Smooth muscle cell of the pulmonary artery (primary cell): ENCODE results near the gene LRRC70. TPM values are rescaled to one million over a fixed set of nuclear protein-coding genes. Genes with fewer than 3 reads are reported as not detected.

Experiments
- total RNA-seq: library from RNA; depleted of rRNA; stranded (reverse); fragments of >200 nt; gene quantifications from 2 replicates; pipeline ENCODE4 v1.2.3, GENCODE V29; 2014

LRRC70 gene
- 0.89 and 1.0 TPM in 2 replicates for total RNA-seq

GRCh38 chr5:62578540-62578939 is at the start of gene LRRC70:
LRRC70 (plus strand) TSS chr5:62578819; CDS start chr5:62579439, 620 bp downstream.

Other genes starting within 250 kb of the LRRC70 start
- gene DIMT1, start 174.9 kb upstream of the LRRC70 start, total RNA-seq = 23.5 and 25.9 TPM in 2 replicates
- gene IPO11, start 166.1 kb upstream of the LRRC70 start, total RNA-seq = 32.0 and 32.4 TPM in 2 replicates